Gastrocnemius medialis (tissue), 4 donors: ENCODE data around the gene BMPER. TPM values are rescaled to one million over a fixed set of nuclear protein-coding genes. Genes with fewer than 3 reads are reported as not detected.

Experiments used
- ATAC-seq, 2 donors: fragments of 150-250 bp; one replicate each; pipeline ENCODE4 v1.9.1; 2016
- DNase-seq, 2 donors: peaks; one replicate each; pipeline ENCODE4 v3.0.0-alpha.2; 2019
- H3K27ac ChIP-seq, 4 donors: fragments of 200-600 bp; sonication (generic); 1 replicate in 1 of 4; 2 replicates in 3 of 4; pipeline ENCODE4 v1.5.1; 2016 to 2018; ENCODE audit warnings: mild to moderate bottlenecking in 2 of 4, moderate library complexity in 1 of 4
- H3K27me3 ChIP-seq, 3 donors: fragments of 200-600 bp; sonication (generic) in 2 of 3; 1 replicate in 1 of 3; 2 replicates in 2 of 3; pipeline versions ENCODE4 v1.5.1 to v1.6.0; 2016 to 2019; ENCODE audit warnings: mild to moderate bottlenecking in 1 of 3, moderate library complexity in 1 of 3
- H3K36me3 ChIP-seq, 2 donors: fragments of 200-600 bp; sonication (generic) in 1 of 2; one replicate each; pipeline ENCODE4 v1.5.1; 2017 to 2018
- H3K4me1 ChIP-seq, 2 donors: fragments of 200-600 bp; sonication (generic) in 1 of 2; one replicate each; pipeline ENCODE4 v1.5.1; 2016 to 2017; ENCODE audit warnings: mild to moderate bottlenecking in 2 of 2
- H3K4me3 ChIP-seq, 4 donors: fragments of 200-600 bp; sonication (generic) in 3 of 4; 1 replicate in 1 of 4; 2 replicates in 3 of 4; pipeline ENCODE4 v1.5.1; 2016 to 2019; ENCODE audit warnings: mild to moderate bottlenecking in 2 of 4
- H3K9me3 ChIP-seq, 3 donors: fragments of 200-600 bp; sonication (generic) in 2 of 3; 1 replicate in 1 of 3; 2 replicates in 2 of 3; pipeline ENCODE4 v1.5.1; 2016 to 2019
- POLR2A ChIP-seq, 2 donors: fragments of 450-650 bp; IDR thresholded peaks; one replicate each; pipeline ENCODE4 v1.6.1; 2017; ENCODE audit warnings: antibody characterized with exemption in 2 of 2, mild to moderate bottlenecking in 2 of 2, moderate library complexity in 2 of 2
- in situ Hi-C, 4 donors: fragments of 200-750 bp; cut with MboI; loops; one replicate each; pipeline versions ENCODE4 v1.15.0 to v1.8.0; 2017; ENCODE audit warnings: low sequenced_read_pairs in 4 of 4
- intact Hi-C: fragments of 100-400 bp; cut with DNase I; formaldehyde crosslinking; loops from one replicate; pipeline ENCODE4 v1.15.1; 2023; ENCODE audit warnings: low total_unique reads
- total RNA-seq, 4 donors: library from RNA; depleted of rRNA; stranded (reverse); fragments of >200 nt; gene quantifications; one replicate each; pipeline versions ENCODE4 v1.1.0 to v1.2.3, GENCODE V29; 2016
- TF ChIP-seq, protein P1 (sequence below), 5 experiments: fragments of 450-650 bp in 3 of 5; fragments of 200-600 bp in 2 of 5; sonication (generic) in 2 of 5; IDR thresholded peaks in 4 of 5; conservative IDR thresholded peaks in 1 of 5; 1 replicate in 4 of 5; 2 replicates in 1 of 5; pipeline ENCODE4 v1.5.1; 2016 to 2019; ENCODE audit warnings: antibody characterized with exemption in 5 of 5, mild to moderate bottlenecking in 3 of 5, moderate library complexity in 3 of 5

Gene BMPER
- total RNA-seq, 4 donors from 2014 or later, result 1.7 to 11.0 (median 4.5) TPM

DNA sequence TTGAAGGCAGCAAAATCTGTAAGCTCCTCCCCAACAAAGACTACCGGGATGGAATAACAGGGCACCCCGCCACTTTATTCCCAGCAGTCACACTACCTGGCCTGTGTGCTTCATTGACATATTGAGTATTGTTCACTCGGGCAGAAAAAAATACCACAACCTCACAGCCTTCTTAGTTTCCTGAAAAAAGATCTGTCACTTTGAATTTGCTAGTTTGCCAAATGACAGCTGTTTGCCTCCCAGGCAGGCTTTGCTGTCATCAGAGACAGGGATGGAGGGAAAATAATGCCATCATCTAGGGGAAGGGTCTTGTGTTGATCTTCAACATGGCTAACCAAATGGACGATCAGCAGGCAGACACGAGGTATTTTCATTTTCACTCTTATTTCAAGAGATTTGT lies 26.9 kb downstream of the BMPER start:
- H3K4me3 ChIP-seq, result peak overlapping the region; percentile 11 to 44 (median 34)
- H3K27ac ChIP-seq, result peak overlapping the region; percentile 5 to 54 (median 17)

DNA sequence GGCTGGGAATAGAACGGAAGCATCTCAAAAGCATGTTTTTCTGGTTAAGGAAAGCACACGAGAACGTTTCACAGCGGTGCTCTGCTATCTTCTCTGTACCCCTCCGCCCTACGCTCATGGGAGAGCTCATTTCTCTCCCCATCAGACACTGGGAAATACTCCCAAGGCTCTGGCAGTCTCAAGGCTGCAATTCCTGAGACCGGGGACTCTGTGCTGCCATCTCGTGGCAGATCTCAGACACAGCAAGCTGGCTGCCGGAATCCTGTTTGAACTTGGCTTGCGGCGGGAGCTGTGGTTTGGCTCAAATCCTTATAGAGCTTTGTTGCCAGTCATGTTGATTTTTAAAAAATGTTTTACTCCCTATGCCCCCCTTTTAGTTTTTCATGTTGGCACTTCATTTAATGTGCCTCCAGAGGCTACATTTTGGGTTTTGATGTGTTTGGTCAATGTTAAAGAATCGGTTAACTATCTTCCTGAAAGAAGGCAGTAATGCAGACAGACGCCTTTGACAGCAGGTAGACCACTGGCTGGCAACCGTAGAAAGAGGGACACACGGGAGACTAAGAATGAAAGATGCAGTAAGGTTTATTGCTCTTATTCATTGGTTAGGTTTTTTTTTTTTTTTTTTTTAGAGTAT lies 27.6 kb downstream of the BMPER start:
- peaks cover 10 to 11% of the 10 kb centered on the region in 2 donors for H3K4me1 ChIP-seq
- no peaks in the 10 kb centered on the region for H3K27me3 ChIP-seq
- in situ Hi-C loops, result loop anchor here (5.0 to 25.0 kb wide), 5 partner anchors 176 to 696 kb away; no protein-coding TSS in a partner anchor
- peak overlapping the region; percentile 5 to 54 (median 17) for H3K27ac ChIP-seq
- no peaks in the 10 kb centered on the region for H3K36me3 ChIP-seq
- ATAC-seq (peak; percentile 89 to 90), DNase-seq (peak; percentile 66 to 76)
- intact Hi-C loops, result loop anchor here (1.0 to 10.0 kb wide), 5 partner anchors 28 to 748 kb away; partner anchors contain the start of gene BMPER
- H3K4me3 ChIP-seq, result peak overlapping the region; percentile 11 to 44 (median 34)
- TF ChIP-seq, protein P1, sequence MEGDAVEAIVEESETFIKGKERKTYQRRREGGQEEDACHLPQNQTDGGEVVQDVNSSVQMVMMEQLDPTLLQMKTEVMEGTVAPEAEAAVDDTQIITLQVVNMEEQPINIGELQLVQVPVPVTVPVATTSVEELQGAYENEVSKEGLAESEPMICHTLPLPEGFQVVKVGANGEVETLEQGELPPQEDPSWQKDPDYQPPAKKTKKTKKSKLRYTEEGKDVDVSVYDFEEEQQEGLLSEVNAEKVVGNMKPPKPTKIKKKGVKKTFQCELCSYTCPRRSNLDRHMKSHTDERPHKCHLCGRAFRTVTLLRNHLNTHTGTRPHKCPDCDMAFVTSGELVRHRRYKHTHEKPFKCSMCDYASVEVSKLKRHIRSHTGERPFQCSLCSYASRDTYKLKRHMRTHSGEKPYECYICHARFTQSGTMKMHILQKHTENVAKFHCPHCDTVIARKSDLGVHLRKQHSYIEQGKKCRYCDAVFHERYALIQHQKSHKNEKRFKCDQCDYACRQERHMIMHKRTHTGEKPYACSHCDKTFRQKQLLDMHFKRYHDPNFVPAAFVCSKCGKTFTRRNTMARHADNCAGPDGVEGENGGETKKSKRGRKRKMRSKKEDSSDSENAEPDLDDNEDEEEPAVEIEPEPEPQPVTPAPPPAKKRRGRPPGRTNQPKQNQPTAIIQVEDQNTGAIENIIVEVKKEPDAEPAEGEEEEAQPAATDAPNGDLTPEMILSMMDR (IDR thresholded peaks at IDR 0.05 in 4 of 5, conservative IDR thresholded peaks at IDR 0.05 in 1 of 5), result peak; percentile 76 to 97 (median 86)
- no peak for TF ChIP-seq POLR2A (IDR thresholded peaks at IDR 0.05)
- no peaks in the 10 kb centered on the region for H3K9me3 ChIP-seq

More for the DNA sequence above, 26.9 kb downstream of the BMPER start:
- Histone ChIP-seq H3K4me1 (peaks cover 10 to 11% of the 10 kb centered on the region in 2 donors), H3K36me3 (no peaks in the 10 kb centered on the region), H3K27me3 (no peaks in the 10 kb centered on the region), H3K9me3 (no peaks in the 10 kb centered on the region)
- ATAC-seq, result no peak
- in situ Hi-C loops, result loop anchor here (5.0 to 25.0 kb wide), 5 partner anchors 175 to 695 kb away; no protein-coding TSS in a partner anchor
- DNase-seq, result no peak
- no peak for TF ChIP-seq POLR2A (IDR thresholded peaks at IDR 0.05)
- TF ChIP-seq, protein P1 (IDR thresholded peaks at IDR 0.05 in 4 of 5, conservative IDR thresholded peaks at IDR 0.05 in 1 of 5), result no peak
- intact Hi-C loops, result loop anchor here (1.0 to 10.0 kb wide), 4 partner anchors 27 to 747 kb away; partner anchors contain the start of gene BMPER

DNA sequence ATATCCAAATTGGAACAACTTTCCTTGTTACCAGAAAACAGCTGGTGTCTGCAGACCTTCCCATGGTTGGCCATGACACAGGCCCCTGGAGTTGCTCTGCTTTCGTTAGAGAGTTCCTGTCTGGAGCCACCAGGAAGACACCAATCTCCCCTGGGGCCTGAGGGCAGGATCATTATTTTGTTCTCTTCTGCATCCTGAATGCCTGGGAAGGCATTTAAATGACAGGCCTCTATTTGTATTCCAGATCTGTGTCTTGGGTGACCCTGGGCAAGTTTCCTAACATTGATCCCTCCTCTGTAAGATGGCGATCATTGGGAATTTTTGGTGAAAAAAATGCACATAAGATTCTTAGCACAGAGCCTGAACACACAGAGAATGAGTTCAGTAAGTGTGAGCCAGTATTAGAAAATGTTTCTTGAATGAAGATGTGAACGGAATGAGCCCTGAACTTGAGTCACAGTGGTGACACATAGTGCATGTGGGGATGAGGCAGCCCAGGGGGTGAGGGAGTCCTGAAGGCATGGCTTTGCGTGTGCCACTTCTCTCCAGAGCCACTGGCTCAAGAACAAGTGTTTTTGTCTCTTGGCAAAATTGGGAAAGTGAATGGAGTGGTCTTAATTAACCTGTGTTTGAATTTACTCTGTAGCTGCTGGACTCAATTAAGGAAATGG lies 28.4 kb downstream of the BMPER start:
- Histone ChIP-seq H3K27me3 (no peaks in the 10 kb centered on the region), H3K9me3 (no peaks in the 10 kb centered on the region), H3K4me3 (no peak overlapping the region), H3K4me1 (peaks cover 10 to 11% of the 10 kb centered on the region in 2 donors), H3K36me3 (no peaks in the 10 kb centered on the region), H3K27ac (no peak overlapping the region)
- ATAC-seq (no peak), DNase-seq (no peak)
- TF ChIP-seq, protein P1 (IDR thresholded peaks at IDR 0.05 in 4 of 5, conservative IDR thresholded peaks at IDR 0.05 in 1 of 5), result no peak
- TF ChIP-seq POLR2A (IDR thresholded peaks at IDR 0.05), result no peak
- in situ Hi-C loops, result loop anchor here (5.0 to 25.0 kb wide), 5 partner anchors 176 to 696 kb away; no protein-coding TSS in a partner anchor
- intact Hi-C loops, result loop anchor here (1.0 to 10.0 kb wide), 4 partner anchors 29 to 749 kb away; partner anchors contain the start of gene BMPER

DNA sequence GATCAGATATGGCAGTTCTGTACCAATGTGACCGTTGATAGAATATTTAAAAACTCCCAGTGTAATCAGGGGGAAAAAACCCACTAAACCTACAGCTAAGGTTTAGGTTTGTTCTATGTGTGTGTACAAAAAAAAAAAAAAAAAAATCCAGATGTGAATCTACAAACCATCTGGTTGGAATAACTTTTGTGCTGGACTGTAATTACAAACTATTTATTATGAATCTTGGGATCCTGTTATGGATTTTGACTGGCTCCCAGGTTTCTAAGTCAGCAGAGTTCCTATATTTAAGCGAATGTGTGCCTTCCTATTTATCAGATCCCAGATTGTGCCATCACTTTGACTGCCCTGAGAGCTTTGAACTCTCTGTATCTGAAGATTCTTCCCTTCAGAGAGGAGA lies 29.1 kb downstream of the BMPER start:
- H3K9me3 ChIP-seq, result no peaks in the 10 kb centered on the region
- ATAC-seq, result no peak
- in situ Hi-C loops, result loop anchor here (5.0 to 25.0 kb wide), 5 partner anchors 177 to 697 kb away; no protein-coding TSS in a partner anchor

More for the DNA sequence above, 29.1 kb downstream of the BMPER start:
- H3K27me3 ChIP-seq, result no peaks in the 10 kb centered on the region
- H3K27ac ChIP-seq, result no peak overlapping the region
- intact Hi-C loops, result loop anchor here (5.0 to 10.0 kb wide), 2 partner anchors 692 to 750 kb away; no protein-coding TSS in a partner anchor
- no peak for TF ChIP-seq POLR2A (IDR thresholded peaks at IDR 0.05)
- TF ChIP-seq, protein P1 (IDR thresholded peaks at IDR 0.05 in 4 of 5, conservative IDR thresholded peaks at IDR 0.05 in 1 of 5), result no peak
- no peaks in the 10 kb centered on the region for H3K36me3 ChIP-seq
- peaks cover 10 to 11% of the 10 kb centered on the region in 2 donors for H3K4me1 ChIP-seq
- no peak for DNase-seq
- H3K4me3 ChIP-seq, result no peak overlapping the region
